K562 (cell line): ENCODE data around the gene RALGAPB. TPM values are rescaled to one million over a fixed set of nuclear protein-coding genes. Genes with fewer than 3 reads are reported as not detected.
A peak's percentile ranks its signal among the peaks of the same experiment; 100 is the strongest.

Source experiments
- ASH1L ChIP-seq: fragments of 450-650 bp; IDR thresholded peaks from 2 replicates; pipeline ENCODE4 v1.6.1; 2018; ENCODE audit warnings: borderline replicate concordance, mild to moderate bottlenecking, low read depth; ENCODE audit not compliant: partially characterized antibody
- ATF1 ChIP-seq, 2 experiments: fragments of 450-650 bp in 1 of 2; IDR thresholded peaks; 2 replicates each; pipeline ENCODE4 v1.6.1; 2016; ENCODE audit warnings: missing compliant biosample characterization in 1 of 2, missing genetic modification characterization in 1 of 2
- BRCA1 ChIP-seq, 2 experiments: fragments of 450-650 bp in 1 of 2; sonication (generic) in 1 of 2; formaldehyde crosslinking in 1 of 2; IDR thresholded peaks; 2 replicates each; pipeline versions ENCODE4 v1.5.0 to v1.6.1; 2017 to 2020; ENCODE audit warnings: mild to moderate bottlenecking in 1 of 2, missing genetic modification reagents in 1 of 2
- FOS ChIP-seq: IDR thresholded peaks from 3 replicates; pipeline ENCODE4 v1.6.1; 2011; ENCODE audit not compliant: insufficient read length; ENCODE audit errors: extremely low read depth
- GABPB2 ChIP-seq: fragments of 250-450 bp; sonication (Bioruptor Pico); conservative IDR thresholded peaks from 2 replicates; pipeline ENCODE4 v1.5.1; 2021; ENCODE audit warnings: mild to moderate bottlenecking
- KDM4B ChIP-seq, 2 experiments: fragments of 450-650 bp in 1 of 2; sonication (generic) in 1 of 2; IDR thresholded peaks; 2 replicates each; pipeline ENCODE4 v1.6.1; 2016 to 2017; ENCODE audit warnings: borderline replicate concordance in 2 of 2, antibody characterized with exemption in 1 of 2, low read depth in 1 of 2, mild to moderate bottlenecking in 1 of 2
- MBD1 ChIP-seq: fragments of 250-450 bp; sonication (Bioruptor Pico); IDR thresholded peaks from 2 replicates; pipeline ENCODE4 v1.8.0; 2022; ENCODE audit warnings: inconsistent platforms
- MTA3 ChIP-seq: fragments of 450-650 bp; formaldehyde crosslinking; IDR thresholded peaks from 2 replicates; pipeline ENCODE4 v1.6.1; 2017; ENCODE audit warnings: mild to moderate bottlenecking, borderline replicate concordance
- PHB2 ChIP-seq: fragments of 450-650 bp; IDR thresholded peaks from 2 replicates; pipeline ENCODE4 v1.6.1; 2017; ENCODE audit warnings: low read depth
- POLR2AphosphoS5 ChIP-seq: IDR thresholded peaks from 2 replicates; pipeline ENCODE4 v1.6.1; 2011; ENCODE audit warnings: mild to moderate bottlenecking, low read depth, low read length, moderate library complexity; ENCODE audit not compliant: control insufficient read depth, insufficient read depth
- RBM22 ChIP-seq: fragments of 200-400 bp; formaldehyde crosslinking; IDR thresholded peaks from 2 replicates; pipeline ENCODE4 v1.6.1; 2018; ENCODE audit warnings: low read length, low read depth; ENCODE audit not compliant: poor library complexity, severe bottlenecking
- RCOR1 ChIP-seq, 2 experiments: IDR thresholded peaks; 2 replicates each; pipeline ENCODE4 v1.6.1; 2012; ENCODE audit warnings: low read depth in 2 of 2, low read length in 2 of 2, borderline replicate concordance in 1 of 2, improper control_type of control experiment in 1 of 2
- RUNX1 ChIP-seq: sonication (generic); IDR thresholded peaks from 2 replicates; pipeline ENCODE4 v1.6.1; 2016; ENCODE audit warnings: antibody characterized with exemption, low read depth
- XRCC3 ChIP-seq: fragments of 450-650 bp; IDR thresholded peaks from 2 replicates; pipeline ENCODE4 v1.6.1; 2017; ENCODE audit warnings: mild to moderate bottlenecking, moderate library complexity
- ZNF384 ChIP-seq: IDR thresholded peaks from 2 replicates; pipeline ENCODE4 v1.6.1; 2012; ENCODE audit warnings: low read depth, low read length, improper control_type of control experiment
- ZNF507 ChIP-seq: conservative IDR thresholded peaks from 2 replicates; pipeline ENCODE4 v1.6.1; 2017; ENCODE audit warnings: missing genetic modification characterization, missing compliant biosample characterization
- ZNF609 ChIP-seq: sonication (generic); formaldehyde crosslinking; IDR thresholded peaks from 2 replicates; pipeline ENCODE4 v1.8.1; 2023; ENCODE audit warnings: missing genetic modification reagents, mild to moderate bottlenecking, borderline replicate concordance
- ZNF639 ChIP-seq, 2 experiments: fragments of 200-800 bp in 1 of 2; sonication (Bioruptor generic) in 1 of 2; sonication (generic) in 1 of 2; formaldehyde crosslinking in 1 of 2; IDR thresholded peaks in 1 of 2; conservative IDR thresholded peaks in 1 of 2; 2 replicates each; pipeline versions ENCODE4 v1.5.0 to v1.6.1; 2016 to 2020; ENCODE audit warnings: missing compliant biosample characterization in 1 of 2, missing genetic modification characterization in 1 of 2, missing genetic modification reagents in 1 of 2
- ZNF766 ChIP-seq: fragments of 200-800 bp; sonication (Bioruptor generic); conservative IDR thresholded peaks from 2 replicates; pipeline ENCODE4 v1.6.1; 2016; ENCODE audit warnings: missing genetic modification characterization, missing compliant biosample characterization
- polyA plus RNA-seq, 8 experiments: library from polyadenylated mRNA; depleted of rRNA in 4 of 8; stranded (reverse) in 5 of 8; unstranded in 3 of 8; fragments of >200 nt; fragmentation: Nextera tagmentation in 2 of 8; fragmentation: Illumina TruSeq in 1 of 8; extraction: Ambion mirVana in 2 of 8; extraction: Trizol in 1 of 8; gene quantifications; 2 replicates each; pipeline versions ENCODE4 v1.2.1 to v1.2.3, GENCODE V29; 2011 to 2014; ENCODE audit warnings: inconsistent platforms in 1 of 8, missing spikeins in 1 of 8
- total RNA-seq, 7 experiments: library from RNA; depleted of rRNA in 6 of 7; stranded (reverse); fragments of >200 nt in 6 of 7; fragmentation: Illumina TruSeq in 2 of 7; extraction: Trizol in 2 of 7; gene quantifications; 2 replicates each; pipeline versions ENCODE4 v1.2.1 to v1.2.3, GENCODE V29; 2011 to 2021; ENCODE audit warnings: low replicate concordance in 1 of 7

RALGAPB gene
- total and polyA plus RNA-seq, 9 of the 15 experiments (the other 6 are each of a cell fraction or from before 2014, with no cell fraction given) = 4.3 to 25.6 (median 13.6) TPM

- TF ChIP-seq MTA3 (no peak), ZNF639 (CRISPR knock-in tag; conservative IDR thresholded peaks at IDR 0.05 in 1 of 2, IDR thresholded peaks at IDR 0.05 in 1 of 2) (0 out of 4 replicates have a peak, but pooled peaks of 1 of the 2 experiments have one; percentile 33), FOS (no peak), ASH1L (peak; percentile 11), BRCA1 (IDR thresholded peaks at IDR 0.05) (no peak), BRCA1 (CRISPR knock-in tag; IDR thresholded peaks at IDR 0.05) (no peak), GABPB2 (CRISPR knock-in tag) (no peak), ATF1 (CRISPR knock-in tag; IDR thresholded peaks at IDR 0.05) (no peak), ATF1 (tag; IDR thresholded peaks at IDR 0.05) (no peak), RBM22 (no peak), POLR2AphosphoS5 (peak; percentile 98), PHB2 (peak; percentile 86), ZNF507 (tag) (no peak), MBD1 (CRISPR knock-in tag) (no peak), ZNF766 (CRISPR knock-in tag) (0 out of 2 replicates have a peak, but pooled peaks have one; percentile 50), ZNF609 (CRISPR knock-in tag) (no peak), KDM4B (IDR thresholded peaks at IDR 0.05; ENCODE audit: borderline replicate concordance in 2 of 2, low read depth in 1 of 2) (no peak), ZNF384 (no peak), RUNX1 (no peak), XRCC3 (no peak), RCOR1 (IDR thresholded peaks at IDR 0.05; ENCODE audit: borderline replicate concordance in 1 of 2, low read depth in 2 of 2, low read length in 2 of 2) (peak; percentile 81 to 83; a peak in 3 of 4 replicates)
Observed at GRCh38 chr20:38563802-38564431, 91.3 kb downstream of the RALGAPB start (continued).
